Suprapubic skin (tissue), 4 donors: Measurements from ENCODE around the gene PAGE2B.

ENCODE experiments used
- CTCF ChIP-seq, 2 donors: fragments of 200-600 bp in 1 of 2; fragments of 450-650 bp in 1 of 2; sonication (generic) in 1 of 2; IDR thresholded peaks; one replicate each; pipeline ENCODE4 v1.5.1; 2016 to 2019; ENCODE audit warnings: antibody characterized with exemption in 2 of 2, mild to moderate bottlenecking in 1 of 2, moderate library complexity in 1 of 2
- POLR2A ChIP-seq, 2 donors: fragments of 450-650 bp; IDR thresholded peaks; one replicate each; pipeline ENCODE4 v1.6.1; 2017; ENCODE audit warnings: antibody characterized with exemption in 2 of 2, mild to moderate bottlenecking in 2 of 2, moderate library complexity in 2 of 2
- POLR2AphosphoS5 ChIP-seq, 3 donors: sonication (generic); formaldehyde crosslinking; IDR thresholded peaks; one replicate each; pipeline ENCODE4 v1.6.1; 2017; ENCODE audit warnings: antibody characterized with exemption in 3 of 3

GRCh38 chrX:55098691-55099090 is 23.9 kb downstream of the PAGE2B start:
- TF ChIP-seq CTCF (IDR thresholded peaks at IDR 0.05), result no peak
- no peak for TF ChIP-seq POLR2AphosphoS5 (IDR thresholded peaks at IDR 0.05)
- no peak for TF ChIP-seq POLR2A (IDR thresholded peaks at IDR 0.05)
